Skeletal muscle tissue (tissue), 4 donors: ENCODE results near the gene ATP8B4. TPM values are rescaled to one million over a fixed set of nuclear protein-coding genes. Genes with fewer than 3 reads are reported as not detected.
A peak's percentile ranks its signal among the peaks of the same experiment; 100 is the strongest.

Source experiments
- H3K27ac ChIP-seq: one replicate; pipeline ENCODE4 v1.7.0; 2013; ENCODE audit warnings: mild to moderate bottlenecking, low read depth, low read length, inconsistent platforms
- H3K27me3 ChIP-seq, 3 donors: one replicate each; pipeline ENCODE4 v1.7.0; 2013; ENCODE audit warnings: low read length in 3 of 3; ENCODE audit not compliant: control insufficient read depth in 3 of 3, insufficient read depth in 3 of 3
- H3K36me3 ChIP-seq, 3 donors: one replicate each; pipeline ENCODE4 v1.7.0; 2013; ENCODE audit warnings: low read length in 3 of 3; ENCODE audit not compliant: control insufficient read depth in 3 of 3, insufficient read depth in 3 of 3
- H3K4me1 ChIP-seq, 3 donors: one replicate each; pipeline ENCODE4 v1.7.0; 2013; ENCODE audit warnings: low read length in 3 of 3, mild to moderate bottlenecking in 3 of 3; ENCODE audit not compliant: control insufficient read depth in 3 of 3, insufficient read depth in 3 of 3
- H3K4me3 ChIP-seq, 3 donors: one replicate each; pipeline ENCODE4 v1.7.0; 2013; ENCODE audit warnings: low read length in 3 of 3
- H3K9ac ChIP-seq, 3 donors: one replicate each; pipeline ENCODE4 v1.7.0; 2013; ENCODE audit warnings: low read length in 3 of 3, mild to moderate bottlenecking in 3 of 3, moderate library complexity in 2 of 3, low read depth in 1 of 3
- H3K9me3 ChIP-seq, 3 donors: one replicate each; pipeline ENCODE4 v1.7.0; 2013; ENCODE audit warnings: low read length in 3 of 3; ENCODE audit not compliant: control insufficient read depth in 3 of 3
- total RNA-seq: library from RNA; depleted of rRNA; stranded (reverse); fragments of >200 nt; gene quantifications from one replicate; pipeline ENCODE4 v1.2.3, GENCODE V29; 2014
- donor health status: Osteomylitis.

Gene ATP8B4
- total RNA-seq, 1 donor from 2014 or later: 15.1 TPM

DNA sequence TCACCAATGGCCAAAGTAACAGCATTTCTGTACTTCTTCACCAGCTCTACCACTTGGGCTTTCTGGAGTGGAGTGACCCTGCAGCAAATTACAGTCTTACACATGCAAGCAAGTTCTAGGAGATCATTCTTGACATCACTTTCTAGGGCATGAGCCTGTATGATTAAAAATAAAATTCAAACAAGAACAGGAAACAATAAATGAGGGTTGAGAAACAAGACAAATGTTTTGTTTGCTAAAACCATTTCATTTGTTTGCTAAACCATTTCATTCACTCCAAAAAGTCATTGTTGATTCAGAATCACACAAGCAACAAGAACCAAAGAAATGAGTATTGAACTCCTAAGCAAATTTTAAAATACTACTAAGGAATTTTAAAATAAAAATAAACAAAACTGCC is 220.9 kb downstream of the ATP8B4 start:
- Histone ChIP-seq H3K4me3 (no peak overlapping the region), H3K9ac (no peak overlapping the region), H3K27me3 (no peaks in the 10 kb centered on the region), H3K36me3 (no peaks in the 10 kb centered on the region), H3K27ac (no peak overlapping the region), H3K9me3 (no peaks in the 10 kb centered on the region), H3K4me1 (peaks cover 0 to 10% (median 2%) of the 10 kb centered on the region in 3 donors)

- Histone ChIP-seq H3K9ac (no peak overlapping the region), H3K27me3 (no peaks in the 10 kb centered on the region), H3K4me3 (no peak overlapping the region), H3K36me3 (no peaks in the 10 kb centered on the region), H3K27ac (peak overlapping the region; percentile 25), H3K9me3 (no peaks in the 10 kb centered on the region), H3K4me1 (peaks cover 0 to 6% (median 2%) of the 10 kb centered on the region in 3 donors)
These were observed 223.4 kb downstream of the ATP8B4 start for GRCh38 chr15:49895347-49896223.

DNA sequence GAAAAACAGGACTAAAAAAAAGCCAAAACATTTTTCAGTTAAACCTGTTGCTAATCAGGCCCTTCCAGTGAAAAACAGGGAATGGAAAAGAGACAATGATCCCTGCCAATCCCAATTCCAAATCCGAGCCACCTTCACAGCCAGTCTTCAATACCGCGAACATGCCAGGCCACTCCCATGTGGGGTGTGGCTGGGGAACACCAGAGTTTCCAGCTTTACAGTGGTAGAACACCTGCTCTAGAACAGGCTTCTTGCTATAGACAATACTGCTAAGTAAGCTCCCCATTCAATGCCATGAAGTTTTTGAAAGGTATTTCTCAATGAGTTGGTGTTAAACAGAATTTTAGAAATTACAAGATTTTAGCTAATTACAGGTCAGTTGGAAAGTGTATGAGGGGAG is 228.3 kb downstream of the ATP8B4 start:
- H3K27me3 ChIP-seq: no peaks in the 10 kb centered on the region
- no peaks in the 10 kb centered on the region for H3K9me3 ChIP-seq
- H3K27ac ChIP-seq: no peak overlapping the region
- H3K9ac ChIP-seq: no peak overlapping the region
- H3K4me1 ChIP-seq: peaks cover 0 to 6% (median 0%) of the 10 kb centered on the region in 3 donors
- H3K4me3 ChIP-seq: no peak overlapping the region
- no peaks in the 10 kb centered on the region for H3K36me3 ChIP-seq

DNA sequence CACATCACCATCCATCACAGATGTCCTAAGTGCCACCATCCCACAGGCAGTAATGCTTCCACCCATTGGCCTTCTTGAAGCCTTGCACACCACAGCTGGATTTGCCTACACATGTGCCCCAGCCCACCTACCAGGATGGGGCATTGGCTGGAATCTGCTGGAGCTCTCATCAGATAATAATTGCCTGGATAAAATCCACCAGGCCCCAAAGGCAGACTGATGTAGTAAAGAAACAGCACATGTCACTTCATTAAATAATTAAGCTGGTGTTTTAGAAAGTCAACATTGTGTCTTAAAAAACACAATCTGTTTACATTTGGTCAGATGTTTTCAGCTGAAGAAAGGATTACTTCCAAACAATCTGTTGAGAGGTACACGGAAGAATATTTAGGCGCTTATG is 229.5 kb downstream of the ATP8B4 start:
- H3K27me3 ChIP-seq: no peaks in the 10 kb centered on the region
- H3K9me3 ChIP-seq: no peaks in the 10 kb centered on the region
- no peaks in the 10 kb centered on the region for H3K36me3 ChIP-seq
- no peak overlapping the region for H3K27ac ChIP-seq
- no peak overlapping the region for H3K9ac ChIP-seq
- H3K4me1 ChIP-seq: peaks cover 0 to 3% (median 0%) of the 10 kb centered on the region in 3 donors
- H3K4me3 ChIP-seq: no peak overlapping the region

DNA sequence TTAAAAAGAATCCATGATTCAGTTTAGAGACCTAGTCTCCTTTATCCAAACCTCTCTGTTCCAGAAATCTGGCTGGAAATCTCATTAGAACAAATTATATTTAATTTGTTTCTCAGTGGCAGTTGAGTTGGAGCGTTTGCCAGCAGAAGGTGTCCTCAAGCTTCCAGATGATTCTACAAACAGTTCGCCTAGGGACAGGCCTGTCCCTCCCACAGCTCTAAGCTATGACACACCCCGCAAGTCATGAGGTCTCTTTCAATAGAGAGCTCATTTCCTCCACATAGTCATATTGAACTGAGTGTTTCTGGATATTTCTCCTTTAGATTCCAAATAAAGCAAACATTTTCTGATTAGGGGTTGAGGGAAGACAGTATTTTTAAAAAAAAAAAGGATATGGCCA is 230.3 kb downstream of the ATP8B4 start:
- Histone ChIP-seq H3K9ac (no peak overlapping the region), H3K4me3 (no peak overlapping the region), H3K27ac (no peak overlapping the region), H3K27me3 (no peaks in the 10 kb centered on the region), H3K9me3 (no peaks in the 10 kb centered on the region), H3K4me1 (peaks cover 0 to 3% (median 0%) of the 10 kb centered on the region in 3 donors), H3K36me3 (no peaks in the 10 kb centered on the region)

GRCh38 chr15:49888323-49888693 is 230.7 kb downstream of the ATP8B4 start:
- no peaks in the 10 kb centered on the region for H3K9me3 ChIP-seq
- no peak overlapping the region for H3K4me3 ChIP-seq
- H3K27me3 ChIP-seq: no peaks in the 10 kb centered on the region
- H3K36me3 ChIP-seq: no peaks in the 10 kb centered on the region
- H3K9ac ChIP-seq: no peak overlapping the region
- H3K27ac ChIP-seq: no peak overlapping the region
- H3K4me1 ChIP-seq: peaks cover 0 to 3% (median 0%) of the 10 kb centered on the region in 3 donors

DNA sequence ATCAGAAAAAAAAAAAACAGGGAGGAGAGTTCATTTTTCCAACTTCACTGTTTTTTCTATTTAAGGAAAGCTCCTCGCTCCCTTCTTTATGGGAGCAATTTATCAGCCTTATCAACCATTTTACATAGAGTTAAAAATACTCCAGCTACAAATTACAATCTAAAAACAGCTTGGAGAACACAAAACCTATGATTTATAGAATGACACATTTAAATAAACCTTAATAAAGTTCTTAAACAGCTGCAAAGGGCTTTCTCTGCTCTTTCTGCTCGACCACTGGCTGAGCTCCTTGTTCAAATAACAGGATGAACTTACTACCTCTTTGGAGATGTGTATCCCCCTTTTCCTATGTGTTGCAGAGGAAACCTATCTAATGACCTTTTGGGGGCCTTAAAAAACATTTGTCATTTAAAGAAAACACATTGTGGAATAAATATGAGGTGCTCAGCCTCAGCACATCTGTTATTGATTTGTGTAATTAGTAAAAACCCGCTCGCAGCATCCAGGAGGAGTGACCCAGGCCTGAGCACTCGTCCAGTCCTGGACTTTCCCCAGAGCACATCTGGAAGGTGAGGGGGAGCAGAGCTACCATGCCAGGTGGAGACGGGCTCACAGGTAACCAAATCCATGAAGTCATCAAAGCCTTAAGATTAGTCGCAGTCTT is 231.2 kb downstream of the ATP8B4 start:
- H3K9ac ChIP-seq: no peak overlapping the region
- H3K27ac ChIP-seq: no peak overlapping the region
- H3K4me1 ChIP-seq: peaks cover 0 to 3% (median 0%) of the 10 kb centered on the region in 3 donors
- H3K36me3 ChIP-seq: no peaks in the 10 kb centered on the region
- no peaks in the 10 kb centered on the region for H3K27me3 ChIP-seq
- no peak overlapping the region for H3K4me3 ChIP-seq
- no peaks in the 10 kb centered on the region for H3K9me3 ChIP-seq

GRCh38 chr15:49883121-49883520 is 235.9 kb downstream of the ATP8B4 start:
- Histone ChIP-seq H3K4me3 (no peak overlapping the region), H3K9me3 (no peaks in the 10 kb centered on the region), H3K27me3 (no peaks in the 10 kb centered on the region), H3K36me3 (no peaks in the 10 kb centered on the region), H3K9ac (no peak overlapping the region), H3K27ac (no peak overlapping the region), H3K4me1 (peaks cover 0 to 8% (median 4%) of the 10 kb centered on the region in 3 donors)

GRCh38 chr15:49881866-49882265 is 237.2 kb downstream of the ATP8B4 start:
- Histone ChIP-seq H3K27me3 (no peaks in the 10 kb centered on the region), H3K4me3 (no peak overlapping the region)

GRCh38 chr15:49881433-49881832 is 237.6 kb downstream of the ATP8B4 start:
- H3K27me3 ChIP-seq: no peaks in the 10 kb centered on the region
- no peak overlapping the region for H3K9ac ChIP-seq
- H3K4me1 ChIP-seq: peaks cover 7 to 13% (median 9%) of the 10 kb centered on the region in 3 donors
- no peaks in the 10 kb centered on the region for H3K9me3 ChIP-seq
- H3K36me3 ChIP-seq: no peaks in the 10 kb centered on the region
- no peak overlapping the region for H3K4me3 ChIP-seq
- no peak overlapping the region for H3K27ac ChIP-seq

More at GRCh38 chr15:49881866-49882265, 237.2 kb downstream of the ATP8B4 start:
- no peak overlapping the region for H3K9ac ChIP-seq
- H3K27ac ChIP-seq: no peak overlapping the region
- H3K4me1 ChIP-seq: peaks cover 6 to 10% (median 7%) of the 10 kb centered on the region in 3 donors
- no peaks in the 10 kb centered on the region for H3K9me3 ChIP-seq
- H3K36me3 ChIP-seq: no peaks in the 10 kb centered on the region
